HEK293 (cell line): Measurements from ENCODE around the gene ALKBH4.

ENCODE experiments used
- ZBTB49 ChIP-seq: fragments of 450-650 bp; formaldehyde crosslinking; IDR thresholded peaks from 2 replicates; pipeline ENCODE4 v1.5.1; 2016; ENCODE audit warnings: missing biosample characterization, missing genetic modification characterization, low read depth
- ZNF138 ChIP-seq: fragments of 450-650 bp; formaldehyde crosslinking; IDR thresholded peaks from 2 replicates; pipeline ENCODE4 v1.5.1; 2016; ENCODE audit warnings: missing biosample characterization, missing genetic modification characterization, borderline replicate concordance
- ZNF335 ChIP-seq: fragments of 450-650 bp; formaldehyde crosslinking; conservative IDR thresholded peaks from 2 replicates; pipeline ENCODE4 v1.5.1; 2016; ENCODE audit warnings: missing biosample characterization, missing genetic modification characterization
- ZNF585B ChIP-seq: fragments of 450-650 bp; formaldehyde crosslinking; IDR thresholded peaks from 2 replicates; pipeline ENCODE4 v1.5.1; 2016; ENCODE audit warnings: missing biosample characterization, missing genetic modification characterization
- ZNF747 ChIP-seq: fragments of 450-650 bp; formaldehyde crosslinking; IDR thresholded peaks from 2 replicates; pipeline ENCODE4 v1.5.1; 2016; ENCODE audit warnings: missing biosample characterization, missing genetic modification characterization
- ZXDB ChIP-seq: fragments of 450-650 bp; formaldehyde crosslinking; IDR thresholded peaks from 2 replicates; pipeline ENCODE4 v1.5.1; 2016; ENCODE audit warnings: missing biosample characterization, missing genetic modification characterization
- TF ChIP-seq, protein P1 (sequence below): fragments of 450-650 bp; formaldehyde crosslinking; IDR thresholded peaks from 2 replicates; pipeline ENCODE4 v1.5.1; 2016; ENCODE audit warnings: missing biosample characterization, missing genetic modification characterization

GRCh38 chr7:102452451-102452850 lies 12.2 kb downstream of the ALKBH4 start:
- TF ChIP-seq, protein P1, sequence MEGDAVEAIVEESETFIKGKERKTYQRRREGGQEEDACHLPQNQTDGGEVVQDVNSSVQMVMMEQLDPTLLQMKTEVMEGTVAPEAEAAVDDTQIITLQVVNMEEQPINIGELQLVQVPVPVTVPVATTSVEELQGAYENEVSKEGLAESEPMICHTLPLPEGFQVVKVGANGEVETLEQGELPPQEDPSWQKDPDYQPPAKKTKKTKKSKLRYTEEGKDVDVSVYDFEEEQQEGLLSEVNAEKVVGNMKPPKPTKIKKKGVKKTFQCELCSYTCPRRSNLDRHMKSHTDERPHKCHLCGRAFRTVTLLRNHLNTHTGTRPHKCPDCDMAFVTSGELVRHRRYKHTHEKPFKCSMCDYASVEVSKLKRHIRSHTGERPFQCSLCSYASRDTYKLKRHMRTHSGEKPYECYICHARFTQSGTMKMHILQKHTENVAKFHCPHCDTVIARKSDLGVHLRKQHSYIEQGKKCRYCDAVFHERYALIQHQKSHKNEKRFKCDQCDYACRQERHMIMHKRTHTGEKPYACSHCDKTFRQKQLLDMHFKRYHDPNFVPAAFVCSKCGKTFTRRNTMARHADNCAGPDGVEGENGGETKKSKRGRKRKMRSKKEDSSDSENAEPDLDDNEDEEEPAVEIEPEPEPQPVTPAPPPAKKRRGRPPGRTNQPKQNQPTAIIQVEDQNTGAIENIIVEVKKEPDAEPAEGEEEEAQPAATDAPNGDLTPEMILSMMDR (tag by site-specific recombination), result no peak
- TF ChIP-seq ZNF138 (tag by site-specific recombination) (no peak), ZBTB49 (tag by site-specific recombination) (no peak), ZNF335 (tag by site-specific recombination) (no peak), ZNF585B (tag by site-specific recombination) (no peak), ZNF747 (tag by site-specific recombination) (no peak), ZXDB (tag by site-specific recombination) (no peak)
